Measurements from ENCODE around the gene SUN1.

SUN1 gene

DNA sequence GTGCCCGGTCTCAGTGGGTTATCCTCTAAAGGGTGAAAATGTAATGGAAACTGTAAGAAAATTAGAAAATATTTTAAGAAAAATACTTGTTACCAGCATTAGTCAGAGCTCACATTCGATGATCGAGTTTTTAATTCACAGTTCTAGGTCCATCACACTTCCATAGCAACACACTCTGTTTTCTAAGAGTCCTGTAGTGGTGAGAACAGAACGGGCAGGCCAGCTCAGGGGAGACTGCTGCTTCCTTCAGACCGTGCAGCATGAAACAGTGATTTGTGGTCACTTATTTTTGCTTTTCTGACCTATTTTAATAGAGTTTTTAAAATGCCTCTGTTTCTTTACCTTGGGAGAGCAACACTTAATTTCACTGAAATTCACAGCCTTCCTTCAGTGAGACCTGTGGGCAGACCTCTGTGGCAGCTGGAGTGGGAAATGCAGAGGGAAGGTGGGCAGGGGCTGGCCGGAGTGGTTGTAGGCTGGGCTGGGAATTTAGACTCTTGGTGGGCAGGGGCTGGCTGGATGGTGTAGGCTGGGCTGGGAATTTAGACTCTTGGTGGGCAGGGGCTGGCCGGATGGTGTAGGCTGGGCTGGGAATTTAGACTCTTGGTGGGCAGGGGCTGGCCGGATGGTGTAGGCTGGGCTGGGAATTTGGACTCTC lies 1.5 kb downstream of the SUN1 start:
- peaks cover 70% of the 10 kb centered on the region for H3K4me1 Mint-ChIP-seq
- H3K4me3 Mint-ChIP-seq: no peak overlapping the region
- H3K27ac Mint-ChIP-seq: peak overlapping the region; percentile 95
- no peak for DNase-seq
- CTCF ChIA-PET: interaction anchor here (1.1 to 5.4 kb wide), 3 partner anchors 16 to 39 kb away, joined by 5 to 22 read pairs (median 6); no protein-coding TSS in a partner anchor
- H3K9me3 Mint-ChIP-seq: no peaks in the 10 kb centered on the region
- peaks cover 27% of the 10 kb centered on the region for H3K36me3 Mint-ChIP-seq
- no peaks in the 10 kb centered on the region for H3K27me3 Mint-ChIP-seq

- H3K36me3 Mint-ChIP-seq: peaks cover 31% of the 10 kb centered on the region
- H3K4me1 Mint-ChIP-seq: peaks cover 64% of the 10 kb centered on the region
- no peak for DNase-seq
- no peak overlapping the region for H3K4me3 Mint-ChIP-seq
- peak overlapping the region; percentile 50 for H3K27ac Mint-ChIP-seq
- CTCF ChIA-PET: interaction anchor here (1.1 kb wide), 1 partner anchor 19 kb away, joined by 5 read pairs; no protein-coding TSS in a partner anchor
- no peaks in the 10 kb centered on the region for H3K9me3 Mint-ChIP-seq
- no peaks in the 10 kb centered on the region for H3K27me3 Mint-ChIP-seq
Observed at GRCh38 chr7:834277-834676, 2.0 kb downstream of the SUN1 start.

- H3K36me3 Mint-ChIP-seq: peaks cover 36% of the 10 kb centered on the region
- no peaks in the 10 kb centered on the region for H3K9me3 Mint-ChIP-seq
- H3K27me3 Mint-ChIP-seq: no peaks in the 10 kb centered on the region
- CTCF ChIA-PET: no interaction called here
- peaks cover 61% of the 10 kb centered on the region for H3K4me1 Mint-ChIP-seq
- H3K27ac Mint-ChIP-seq: peak overlapping the region; percentile 20
- DNase-seq: no peak
- no peak overlapping the region for H3K4me3 Mint-ChIP-seq
Observed at GRCh38 chr7:835021-835420, 2.7 kb downstream of the SUN1 start.

GRCh38 chr7:835485-836401 lies 3.5 kb downstream of the SUN1 start:
- H3K4me1 Mint-ChIP-seq: peaks cover 54% of the 10 kb centered on the region
- H3K36me3 Mint-ChIP-seq: peaks cover 36% of the 10 kb centered on the region
- peak overlapping the region; percentile 57 for H3K27ac Mint-ChIP-seq
- no peaks in the 10 kb centered on the region for H3K9me3 Mint-ChIP-seq
- no peak overlapping the region for H3K4me3 Mint-ChIP-seq
- DNase-seq: peak; percentile 42
- CTCF ChIA-PET: interaction anchor here (0.7 to 2.1 kb wide), 2 partner anchors 19 to 38 kb away, joined by 3 to 13 read pairs; no protein-coding TSS in a partner anchor
- no peaks in the 10 kb centered on the region for H3K27me3 Mint-ChIP-seq

DNA sequence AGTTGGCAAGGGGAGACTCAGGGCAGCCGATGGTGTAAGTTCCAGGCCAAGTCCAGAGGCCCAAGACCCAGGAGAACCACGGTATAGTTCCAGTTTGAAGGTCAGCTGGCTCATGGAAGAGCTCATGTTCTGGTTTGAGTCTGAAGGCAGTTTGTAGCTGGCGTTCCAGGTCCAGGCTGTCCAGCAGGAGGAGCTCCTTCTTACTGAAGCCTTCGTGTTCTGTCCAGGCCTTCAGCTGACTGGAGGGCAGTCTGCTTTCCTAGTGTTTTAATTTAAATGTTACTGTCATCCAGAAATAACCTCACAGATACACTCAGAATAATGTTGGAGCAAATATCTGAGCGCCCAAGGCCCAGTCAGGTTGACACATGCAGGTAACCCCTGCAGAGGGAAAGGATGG lies 4.2 kb downstream of the SUN1 start:
- no peaks in the 10 kb centered on the region for H3K27me3 Mint-ChIP-seq
- peaks cover 47% of the 10 kb centered on the region for H3K4me1 Mint-ChIP-seq
- CTCF ChIA-PET: interaction anchor here (0.7 to 2.1 kb wide), 2 partner anchors 20 to 38 kb away, joined by 3 to 13 read pairs; no protein-coding TSS in a partner anchor
- H3K27ac Mint-ChIP-seq: peak overlapping the region; percentile 57
- no peaks in the 10 kb centered on the region for H3K9me3 Mint-ChIP-seq
- peaks cover 37% of the 10 kb centered on the region for H3K36me3 Mint-ChIP-seq
- DNase-seq: no peak
- no peak overlapping the region for H3K4me3 Mint-ChIP-seq

DNA sequence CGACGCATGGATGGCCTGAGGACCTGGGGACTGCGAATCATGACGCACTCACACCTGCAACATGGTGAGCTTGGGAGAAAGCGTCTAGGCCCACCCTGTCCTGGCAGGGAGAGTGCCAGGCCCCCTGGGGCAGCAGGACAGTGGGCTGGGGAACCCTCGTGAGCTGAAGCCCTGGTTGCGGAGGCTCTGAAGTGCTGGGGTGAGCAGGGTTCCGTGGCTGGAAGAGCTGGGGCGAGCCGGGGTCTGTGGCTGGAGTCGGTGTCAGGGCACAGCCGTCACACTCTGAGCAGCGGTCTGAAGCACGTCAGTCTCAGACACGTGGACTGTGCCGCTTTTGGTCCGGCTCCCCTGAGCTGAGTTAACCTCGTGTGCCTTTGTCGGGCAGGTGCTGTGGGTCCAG lies 4.7 kb downstream of the SUN1 start:
- no peak for DNase-seq
- Mint-ChIP-seq H3K9me3 (no peaks in the 10 kb centered on the region), H3K27ac (no peak overlapping the region), H3K4me3 (no peak overlapping the region), H3K27me3 (no peaks in the 10 kb centered on the region), H3K4me1 (peaks cover 41% of the 10 kb centered on the region), H3K36me3 (peaks cover 41% of the 10 kb centered on the region)
- CTCF ChIA-PET: interaction anchor here (2.1 kb wide), 1 partner anchor 37 kb away, joined by 13 read pairs; no protein-coding TSS in a partner anchor

- Mint-ChIP-seq H3K27me3 (no peaks in the 10 kb centered on the region), H3K9me3 (no peaks in the 10 kb centered on the region), H3K4me3 (no peak overlapping the region), H3K36me3 (peaks cover 48% of the 10 kb centered on the region), H3K27ac (no peak overlapping the region), H3K4me1 (peaks cover 20% of the 10 kb centered on the region)
- CTCF ChIA-PET: no interaction called here
- DNase-seq: no peak
Observed at GRCh38 chr7:840001-840600, 7.8 kb downstream of the SUN1 start.

DNA sequence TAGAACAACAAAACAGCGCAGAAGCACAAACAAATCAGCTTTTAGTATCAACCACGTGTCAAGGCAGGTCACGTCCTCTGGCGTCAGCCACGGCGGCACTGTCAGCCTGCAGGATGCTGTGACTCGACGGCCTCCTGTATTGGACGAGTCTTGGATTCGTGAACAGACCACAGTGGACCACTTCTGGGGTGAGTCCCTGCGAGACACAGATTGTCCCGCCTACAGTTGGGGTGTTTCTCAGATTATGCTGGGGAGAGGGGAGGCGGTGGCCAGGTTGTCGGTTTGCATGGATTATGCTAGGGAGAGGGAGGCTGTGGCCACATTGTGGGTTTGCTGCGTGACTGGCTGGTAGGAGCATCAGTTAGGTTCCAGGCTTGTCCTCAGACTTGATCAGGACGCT lies 9.7 kb downstream of the SUN1 start:
- no peaks in the 10 kb centered on the region for H3K27me3 Mint-ChIP-seq
- no peak overlapping the region for H3K4me3 Mint-ChIP-seq
- H3K36me3 Mint-ChIP-seq: peaks cover 46% of the 10 kb centered on the region
- no peaks in the 10 kb centered on the region for H3K9me3 Mint-ChIP-seq
- H3K4me1 Mint-ChIP-seq: peaks cover 5% of the 10 kb centered on the region
- no peak for DNase-seq
- CTCF ChIA-PET: interaction anchor here (1.0 to 1.6 kb wide), 2 partner anchors 12 to 31 kb away, joined by 5 to 7 read pairs; no protein-coding TSS in a partner anchor
- peak overlapping the region; percentile 24 for H3K27ac Mint-ChIP-seq

- Mint-ChIP-seq H3K36me3 (peaks cover 40% of the 10 kb centered on the region), H3K9me3 (no peaks in the 10 kb centered on the region), H3K27me3 (no peaks in the 10 kb centered on the region), H3K4me3 (no peak overlapping the region), H3K4me1 (peaks cover 2% of the 10 kb centered on the region), H3K27ac (no peak overlapping the region)
- no peak for DNase-seq
- CTCF ChIA-PET: interaction anchor here (1.6 kb wide), 1 partner anchor 31 kb away, joined by 7 read pairs; no protein-coding TSS in a partner anchor
Observed at GRCh38 chr7:842431-843031, 10.3 kb downstream of the SUN1 start.

DNA sequence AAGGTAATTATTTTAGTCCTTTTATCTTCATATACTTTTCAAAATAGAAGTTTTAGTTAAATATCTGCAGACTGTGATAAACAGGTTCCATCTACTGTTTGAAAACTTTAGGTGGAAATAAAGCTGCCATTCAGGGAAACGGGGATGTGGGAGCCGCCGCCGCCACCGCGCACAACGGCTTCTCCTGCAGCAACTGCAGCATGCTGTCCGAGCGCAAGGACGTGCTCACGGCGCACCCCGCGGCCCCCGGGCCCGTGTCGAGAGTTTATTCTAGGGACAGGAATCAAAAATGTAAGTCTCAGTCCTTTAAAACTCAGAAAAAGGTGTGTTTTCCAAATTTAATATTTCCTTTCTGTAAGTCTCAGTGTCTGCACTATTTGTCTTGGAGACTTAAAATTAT lies 11.0 kb downstream of the SUN1 start:
- DNase-seq: no peak
- Mint-ChIP-seq H3K4me3 (no peak overlapping the region), H3K9me3 (peaks cover 1% of the 10 kb centered on the region), H3K36me3 (peaks cover 41% of the 10 kb centered on the region), H3K4me1 (no peaks in the 10 kb centered on the region), H3K27ac (no peak overlapping the region), H3K27me3 (no peaks in the 10 kb centered on the region)
- CTCF ChIA-PET: no interaction called here

DNA sequence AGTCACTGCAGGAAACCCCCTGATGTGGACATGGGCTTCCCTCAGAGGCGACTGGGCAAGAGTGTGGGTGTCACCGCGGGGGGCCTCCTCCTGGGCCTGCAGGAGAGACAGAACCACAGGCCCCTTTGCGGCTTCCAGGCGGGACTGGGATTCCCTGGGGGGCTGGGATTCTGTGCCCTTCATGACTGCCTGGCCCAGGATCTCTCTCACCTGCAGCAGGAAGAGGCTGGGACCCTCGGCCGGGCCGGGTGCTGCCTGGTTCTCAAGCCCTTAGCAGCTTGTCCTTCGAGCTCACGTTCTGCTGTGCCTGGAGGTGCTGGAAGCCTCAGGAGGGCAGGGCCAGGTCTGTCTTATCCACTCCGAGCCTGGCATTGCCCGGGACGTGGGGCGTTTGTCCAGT lies 11.8 kb downstream of the SUN1 start:
- CTCF ChIA-PET: no interaction called here

GRCh38 chr7:844514-844913 lies 12.2 kb downstream of the SUN1 start:
- no peak for DNase-seq
- peaks cover 47% of the 10 kb centered on the region for H3K36me3 Mint-ChIP-seq
- H3K27me3 Mint-ChIP-seq: no peaks in the 10 kb centered on the region
- peaks cover 3% of the 10 kb centered on the region for H3K9me3 Mint-ChIP-seq
- no peaks in the 10 kb centered on the region for H3K4me1 Mint-ChIP-seq
- H3K4me3 Mint-ChIP-seq: no peak overlapping the region
- H3K27ac Mint-ChIP-seq: no peak overlapping the region
- CTCF ChIA-PET: no interaction called here

More for the DNA sequence above, 11.8 kb downstream of the SUN1 start:
- H3K4me1 Mint-ChIP-seq: no peaks in the 10 kb centered on the region
- no peak overlapping the region for H3K27ac Mint-ChIP-seq
- H3K9me3 Mint-ChIP-seq: peaks cover 3% of the 10 kb centered on the region
- H3K36me3 Mint-ChIP-seq: peaks cover 45% of the 10 kb centered on the region
- no peaks in the 10 kb centered on the region for H3K27me3 Mint-ChIP-seq
- DNase-seq: no peak
- no peak overlapping the region for H3K4me3 Mint-ChIP-seq

DNA sequence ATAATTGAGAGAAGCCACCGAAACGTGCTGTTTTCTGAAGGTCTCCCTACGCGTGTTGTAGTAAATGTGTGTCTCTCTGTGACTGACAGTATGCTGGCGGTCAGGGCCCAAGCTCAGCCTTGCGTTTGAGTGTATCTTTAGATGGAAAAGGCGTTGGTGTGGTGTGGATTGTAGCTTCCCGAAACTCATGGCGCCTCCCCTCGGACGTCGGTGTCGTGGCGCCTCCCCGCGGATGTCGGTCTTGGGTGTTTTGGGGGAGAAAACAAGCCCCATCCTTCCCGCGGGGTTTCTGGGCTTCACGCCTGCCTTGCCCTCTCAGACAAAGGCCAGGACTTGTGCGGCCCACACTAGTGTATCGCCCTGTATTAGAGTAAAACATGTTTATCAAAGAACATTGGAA lies 12.8 kb downstream of the SUN1 start:
- H3K36me3 Mint-ChIP-seq: peaks cover 48% of the 10 kb centered on the region
- no peaks in the 10 kb centered on the region for H3K27me3 Mint-ChIP-seq
- peaks cover 3% of the 10 kb centered on the region for H3K9me3 Mint-ChIP-seq
- H3K4me1 Mint-ChIP-seq: no peaks in the 10 kb centered on the region
- H3K4me3 Mint-ChIP-seq: no peak overlapping the region
- H3K27ac Mint-ChIP-seq: no peak overlapping the region
- DNase-seq: no peak
- CTCF ChIA-PET: no interaction called here

DNA sequence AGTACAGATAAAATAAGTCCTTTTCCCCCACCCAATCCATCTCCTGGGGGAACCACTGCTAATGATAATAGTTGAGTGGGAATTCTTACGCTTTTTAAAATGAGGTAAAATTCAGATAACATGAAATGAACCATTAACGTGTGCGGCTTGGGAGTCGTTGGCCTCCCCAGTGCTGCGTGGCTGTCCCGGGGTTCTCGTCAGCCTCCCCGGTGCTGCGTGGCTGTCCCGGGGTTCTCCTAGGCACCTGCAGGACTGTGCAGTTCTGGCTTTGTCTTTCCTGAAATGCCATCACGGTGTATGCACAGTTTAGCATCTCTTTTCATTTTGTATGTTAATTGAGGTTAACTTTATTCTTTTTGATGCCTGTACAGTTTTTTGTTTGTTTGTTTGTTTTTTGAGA lies 13.5 kb downstream of the SUN1 start:
- Mint-ChIP-seq H3K27ac (no peak overlapping the region), H3K9me3 (peaks cover 3% of the 10 kb centered on the region), H3K36me3 (peaks cover 50% of the 10 kb centered on the region), H3K4me1 (no peaks in the 10 kb centered on the region), H3K27me3 (no peaks in the 10 kb centered on the region), H3K4me3 (no peak overlapping the region)
- no peak for DNase-seq
- CTCF ChIA-PET: no interaction called here
